ENCODE measurements around the gene CADPS. TPM values are rescaled to one million over a fixed set of nuclear protein-coding genes. Genes with fewer than 3 reads are reported as not detected.

CADPS gene
- total RNA-seq, 4 donors from 2014 or later, result 2.2 to 6.9 TPM; not detected in 2

DNA sequence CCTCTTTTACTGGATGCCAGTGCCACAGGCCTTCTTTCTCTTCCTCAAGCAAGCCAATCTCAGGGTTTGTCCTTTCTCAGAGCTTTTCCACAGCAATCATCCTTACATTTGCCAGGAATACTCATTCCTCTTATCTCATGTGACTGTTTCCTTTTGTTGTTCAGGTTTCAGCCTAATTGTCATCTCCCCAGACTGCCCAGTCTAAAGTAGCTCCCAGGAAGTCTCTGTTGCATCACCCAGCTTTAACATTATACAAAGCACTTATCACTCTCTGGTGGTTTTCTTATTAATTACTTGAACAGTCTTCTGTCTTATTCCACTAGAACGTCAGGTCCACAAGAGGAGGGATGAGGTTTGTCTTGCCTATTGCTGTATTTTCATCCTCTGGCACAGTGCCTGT lies 65.8 kb downstream of the CADPS start:
- DNase-seq (ENCODE audit: low spot score in 2 of 2), result no peak
- no peak for TF ChIP-seq CTCF (IDR thresholded peaks at IDR 0.05)
- H3K4me3 ChIP-seq (ENCODE audit: low read depth, poor library complexity, severe bottlenecking), result no peak overlapping the region
- WGBS, 2 donors, result 71 to 79% methylated on average over 1 of the region's 1 CpG
- intact Hi-C loops (cut with DNase I; ENCODE audit: low total_unique reads), result no loop called here

- no peak for TF ChIP-seq POLR2A (IDR thresholded peaks at IDR 0.05)
- no peak for TF ChIP-seq CTCF (IDR thresholded peaks at IDR 0.05)
- no peak overlapping the region for H3K4me3 ChIP-seq (ENCODE audit: low read depth, poor library complexity, severe bottlenecking)
- DNase-seq (ENCODE audit: low spot score in 2 of 2), result no peak
- 51 to 70% methylated on average over 2 of the region's 2 CpGs for WGBS, 2 donors
- intact Hi-C loops (cut with DNase I; ENCODE audit: low total_unique reads), result no loop called here
Measured at GRCh38 chr3:62805580-62806277, 69.5 kb downstream of the CADPS start.

DNA sequence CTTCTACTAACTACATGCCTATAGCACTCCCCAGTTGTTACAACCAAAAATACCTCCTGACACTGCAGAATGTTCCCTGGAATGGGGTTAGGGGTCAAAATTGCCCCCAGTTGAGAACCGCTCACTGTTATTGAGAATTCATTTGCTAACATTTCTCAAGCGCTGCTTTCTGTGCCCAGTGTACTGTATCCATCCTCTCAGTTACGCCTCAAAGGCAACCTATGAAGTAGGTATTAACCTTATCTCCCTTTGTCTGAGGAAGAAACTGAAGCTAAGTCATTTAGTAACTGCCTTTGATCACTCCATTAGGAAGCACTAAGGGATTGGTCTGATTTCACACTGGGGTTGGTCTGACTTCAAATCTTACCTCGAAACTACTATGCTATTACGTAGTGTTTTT lies 70.1 kb downstream of the CADPS start:
- intact Hi-C loops (cut with DNase I; ENCODE audit: low total_unique reads), result no loop called here
- 80 to 85% methylated on average over 5 of the region's 5 CpGs for WGBS, 2 donors
- no peak overlapping the region for H3K4me3 ChIP-seq (ENCODE audit: low read depth, poor library complexity, severe bottlenecking)
- DNase-seq (ENCODE audit: low spot score in 2 of 2), result no peak
- TF ChIP-seq CTCF (IDR thresholded peaks at IDR 0.05), result no peak
- no peak for TF ChIP-seq POLR2A (IDR thresholded peaks at IDR 0.05)

GRCh38 chr3:62803276-62803675 lies 71.9 kb downstream of the CADPS start:
- no peak for TF ChIP-seq CTCF (IDR thresholded peaks at IDR 0.05)
- no peak for TF ChIP-seq POLR2A (IDR thresholded peaks at IDR 0.05)
- H3K4me3 ChIP-seq (ENCODE audit: low read depth, poor library complexity, severe bottlenecking), result no peak overlapping the region
- WGBS, 2 donors, result 20 to 30% methylated on average over 2 of the region's 2 CpGs
- DNase-seq (ENCODE audit: low spot score in 2 of 2), result no peak
- intact Hi-C loops (cut with DNase I; ENCODE audit: low total_unique reads), result no loop called here

- intact Hi-C loops (cut with DNase I; ENCODE audit: low total_unique reads), result no loop called here
- 50 to 52% methylated on average over 3 of the region's 3 CpGs for WGBS, 2 donors
- TF ChIP-seq CTCF (IDR thresholded peaks at IDR 0.05), result no peak
- no peak for TF ChIP-seq POLR2A (IDR thresholded peaks at IDR 0.05)
- H3K4me3 ChIP-seq (ENCODE audit: low read depth, poor library complexity, severe bottlenecking), result no peak overlapping the region
- DNase-seq (ENCODE audit: low spot score in 2 of 2), result no peak
Measured at GRCh38 chr3:62798000-62798399, 77.2 kb downstream of the CADPS start.

- WGBS, 2 donors, result 37 to 52% methylated on average over 3 of the region's 3 CpGs
- no peak overlapping the region for H3K4me3 ChIP-seq (ENCODE audit: low read depth, poor library complexity, severe bottlenecking)
- intact Hi-C loops (cut with DNase I; ENCODE audit: low total_unique reads), result no loop called here
- TF ChIP-seq POLR2A (IDR thresholded peaks at IDR 0.05) (no peak), CTCF (IDR thresholded peaks at IDR 0.05) (no peak)
- no peak for DNase-seq (ENCODE audit: low spot score in 2 of 2)
Measured at GRCh38 chr3:62797132-62797531, 78.1 kb downstream of the CADPS start.
